ENCODE measurements around the gene HDC.
A peak's percentile ranks its signal among the peaks of the same experiment; 100 is the strongest.

HDC gene

GRCh38 chr15:50265620-50266019 lies at the start of gene HDC:
Gene HDC, minus strand, starts transcription at chr15:50265726. Its CDS starts 103 bp downstream, at chr15:50265623.
- DNase-seq (ENCODE audit: low read depth in 3 of 3), result no peak

GRCh38 chr15:50312636-50313035 lies 47.1 kb upstream of the HDC start:
- no peak for DNase-seq (ENCODE audit: low read depth in 3 of 3)

- DNase-seq (ENCODE audit: low read depth in 3 of 3), result no peak
Observed at GRCh38 chr15:50307799-50308198, 42.3 kb upstream of the HDC start.

- no peak for DNase-seq (ENCODE audit: low read depth in 3 of 3)
Observed at GRCh38 chr15:50304836-50305235, 39.3 kb upstream of the HDC start.

- DNase-seq (ENCODE audit: low read depth in 3 of 3), result no peak
Observed at GRCh38 chr15:50302581-50302980, 37.1 kb upstream of the HDC start.

- no peak for DNase-seq (ENCODE audit: low read depth in 3 of 3)
Observed at GRCh38 chr15:50298340-50298739, 32.8 kb upstream of the HDC start.

- DNase-seq (ENCODE audit: low read depth in 3 of 3), result no peak
Observed at GRCh38 chr15:50295966-50296365, 30.4 kb upstream of the HDC start.

GRCh38 chr15:50289749-50290148 lies 24.2 kb upstream of the HDC start:
- no peak for DNase-seq (ENCODE audit: low read depth in 3 of 3)

- no peak for DNase-seq (ENCODE audit: low read depth in 3 of 3)
Observed at GRCh38 chr15:50287324-50288116, 22.0 kb upstream of the HDC start.

- DNase-seq (ENCODE audit: low read depth in 3 of 3), result no peak
Observed at GRCh38 chr15:50281427-50281826, 15.9 kb upstream of the HDC start.

GRCh38 chr15:50280271-50280670 lies 14.7 kb upstream of the HDC start:
- no peak for DNase-seq (ENCODE audit: low read depth in 3 of 3)

GRCh38 chr15:50278496-50278895 lies 13.0 kb upstream of the HDC start:
- DNase-seq (ENCODE audit: low read depth in 3 of 3), result no peak

GRCh38 chr15:50277370-50277769 lies 11.8 kb upstream of the HDC start:
- no peak for DNase-seq (ENCODE audit: low read depth in 3 of 3)

- no peak for DNase-seq (ENCODE audit: low read depth in 3 of 3)
Observed at GRCh38 chr15:50275908-50276307, 10.4 kb upstream of the HDC start.

- no peak for DNase-seq (ENCODE audit: low read depth in 3 of 3)
Observed at GRCh38 chr15:50275091-50275490, 9.6 kb upstream of the HDC start.

GRCh38 chr15:50267577-50267976 lies 2.1 kb upstream of the HDC start:
- DNase-seq (ENCODE audit: low read depth in 3 of 3), result no peak

GRCh38 chr15:50262533-50262932 lies 3.0 kb downstream of the HDC start:
- DNase-seq (ENCODE audit: low read depth in 3 of 3), result peak in 1 of 3 donors; percentile 40

- DNase-seq (ENCODE audit: low read depth in 3 of 3), result no peak
Observed at GRCh38 chr15:50261981-50262380, 3.5 kb downstream of the HDC start.

- no peak for DNase-seq (ENCODE audit: low read depth in 3 of 3)
Observed at GRCh38 chr15:50260969-50261496, 4.5 kb downstream of the HDC start.

- DNase-seq (ENCODE audit: low read depth in 3 of 3), result no peak
Observed at GRCh38 chr15:50259276-50259675, 6.2 kb downstream of the HDC start.

- no peak for DNase-seq (ENCODE audit: low read depth in 3 of 3)
Observed at GRCh38 chr15:50257924-50258323, 7.6 kb downstream of the HDC start.

- DNase-seq (ENCODE audit: low read depth in 3 of 3), result no peak
Observed at GRCh38 chr15:50257332-50257731, 8.2 kb downstream of the HDC start.

- DNase-seq (ENCODE audit: low read depth in 3 of 3), result no peak
Observed at GRCh38 chr15:50256188-50257041, 9.1 kb downstream of the HDC start.

Measured in stimulated activated CD4-positive, alpha-beta T cell treated with anti-CD3 and anti-CD28 coated beads, TNF-alpha, amount 100 ng/mL, for 48 hours (primary cell).